IMR-90 (cell line): ENCODE measurements around the gene SOX11. TPM values are rescaled to one million over a fixed set of nuclear protein-coding genes. Genes with fewer than 3 reads are reported as not detected.

Experiments used
- ATAC-seq: fragments of 200-7000 bp; cut with Tn5 transposase; 2 replicates; pipeline ENCODE4 v1.9.1; 2020; ENCODE audit warnings: low read depth, mild to moderate bottlenecking, moderate library complexity
- BruUV-seq: library from RNA; stranded (reverse); fragments of 400-500 nt; replicated peaks from 2 replicates; lab custom pipeline; 2021; lab: Mats Ljungman, UMichigan
- CTCF ChIA-PET: fragments of 300-600 bp; formaldehyde crosslinking; extraction: SDS; loops from one replicate; lab custom pipeline; 2021; ENCODE audit warnings: antibody characterized with exemption; lab: Yijun Ruan, JAX
- POLR2A ChIA-PET: fragments of 300-600 bp; sonication (Branson Sonifier 250); formaldehyde crosslinking; loops from one replicate; lab custom pipeline; 2022; ENCODE audit warnings: antibody characterized with exemption; ENCODE audit not compliant: unreplicated experiment; lab: Charles Lee
- DNase-seq: peaks from one replicate; pipeline ENCODE4 v3.0.0; 2013
- H2AFZ ChIP-seq: replicated peaks from 2 replicates; pipeline ENCODE3; 2013; ENCODE audit warnings: low read length, mild to moderate bottlenecking; ENCODE audit not compliant: poor library complexity
- H2AK5ac ChIP-seq: 2 replicates; pipeline ENCODE4 v1.6.1; 2013; ENCODE audit warnings: low read depth, low read length, inconsistent platforms
- H2AK9ac ChIP-seq: replicated peaks from 2 replicates; pipeline ENCODE3; 2013; ENCODE audit warnings: mild to moderate bottlenecking, low read depth, low read length, moderate library complexity; ENCODE audit not compliant: poor library complexity
- H2BK120ac ChIP-seq: 2 replicates; pipeline ENCODE4 v1.6.1; 2013; ENCODE audit warnings: low read depth, low read length, inconsistent platforms
- H2BK15ac ChIP-seq: 3 replicates; pipeline ENCODE4 v1.6.1; 2013; ENCODE audit warnings: low read depth, low read length, inconsistent platforms
- H2BK20ac ChIP-seq: 2 replicates; pipeline ENCODE4 v1.6.1; 2013; ENCODE audit warnings: low read depth, mild to moderate bottlenecking, inconsistent platforms, low read length, moderate library complexity
- H2BK5ac ChIP-seq: 2 replicates; pipeline ENCODE4 v1.6.1; 2013; ENCODE audit warnings: mild to moderate bottlenecking, low read depth, low read length, inconsistent platforms; ENCODE audit not compliant: poor library complexity, severe bottlenecking
- H3K14ac ChIP-seq: replicated peaks from 2 replicates; pipeline ENCODE4 v1.6.1; 2013; ENCODE audit warnings: low read depth, low read length, inconsistent platforms
- H3K18ac ChIP-seq: 2 replicates; pipeline ENCODE4 v1.6.1; 2013; ENCODE audit warnings: low read depth, low read length, control low read depth
- H3K23ac ChIP-seq: 2 replicates; pipeline ENCODE4 v1.6.1; 2013; ENCODE audit warnings: low read depth, low read length, inconsistent platforms
- H3K27ac ChIP-seq: 2 replicates; pipeline ENCODE4 v1.5.1; 2013; ENCODE audit warnings: mild to moderate bottlenecking, control low read depth, low read length; ENCODE audit not compliant: insufficient read depth
- H3K27me3 ChIP-seq: 2 replicates; pipeline ENCODE4 v1.6.1; 2013; ENCODE audit warnings: low read length; ENCODE audit not compliant: control insufficient read depth, insufficient read depth
- H3K36me3 ChIP-seq: 2 replicates; pipeline ENCODE4 v1.6.1; 2013; ENCODE audit warnings: low read length, mixed read lengths; ENCODE audit not compliant: control insufficient read depth, insufficient read depth
- H3K4ac ChIP-seq: 2 replicates; pipeline ENCODE4 v1.6.1; 2013; ENCODE audit warnings: low read depth, low read length, inconsistent platforms
- H3K4me1 ChIP-seq: 2 replicates; pipeline ENCODE4 v1.6.1; 2013; ENCODE audit warnings: low read length, mixed read lengths; ENCODE audit not compliant: control insufficient read depth, insufficient read depth
- H3K4me2 ChIP-seq: 2 replicates; pipeline ENCODE4 v1.6.1; 2013; ENCODE audit warnings: low read depth, mild to moderate bottlenecking, control low read depth, low read length, moderate library complexity
- H3K4me3 ChIP-seq: 2 replicates; pipeline ENCODE4 v1.5.1; 2013; ENCODE audit warnings: low read depth, mild to moderate bottlenecking, control low read depth, low read length, moderate library complexity; ENCODE audit not compliant: insufficient read depth
- H3K56ac ChIP-seq: 2 replicates; pipeline ENCODE4 v1.6.1; 2013; ENCODE audit warnings: low read length, inconsistent platforms; ENCODE audit not compliant: insufficient read depth; ENCODE audit errors: extremely low read depth
- H3K79me1 ChIP-seq, 2 experiments: 2 replicates each; pipeline ENCODE4 v1.6.1; 2013; ENCODE audit warnings: low read length in 2 of 2, inconsistent platforms in 1 of 2, low read depth in 1 of 2
- H3K9ac ChIP-seq: 2 replicates; pipeline ENCODE4 v1.6.1; 2013; ENCODE audit warnings: low read depth, low read length, control low read depth
- H3K9me1 ChIP-seq: 2 replicates; pipeline ENCODE4 v1.6.1; 2013; ENCODE audit warnings: low read length, inconsistent platforms; ENCODE audit not compliant: insufficient read depth
- H3K9me3 ChIP-seq: 2 replicates; pipeline ENCODE4 v1.6.1; 2013; ENCODE audit warnings: low read length; ENCODE audit not compliant: control insufficient read depth, insufficient read depth
- H4K20me1 ChIP-seq: 2 replicates; pipeline ENCODE4 v1.6.1; 2013; ENCODE audit warnings: low read length, inconsistent platforms; ENCODE audit not compliant: insufficient read depth
- H4K5ac ChIP-seq: 2 replicates; pipeline ENCODE4 v1.6.1; 2013; ENCODE audit warnings: mild to moderate bottlenecking, low read depth, low read length, control low read depth
- H4K8ac ChIP-seq, 2 experiments: 2 replicates each; pipeline ENCODE4 v1.6.1; 2013; ENCODE audit warnings: low read depth in 2 of 2, low read length in 2 of 2, control low read depth in 1 of 2, inconsistent platforms in 1 of 2
- H4K91ac ChIP-seq: 2 replicates; pipeline ENCODE4 v1.6.1; 2013; ENCODE audit warnings: low read depth, low read length, inconsistent platforms; ENCODE audit not compliant: insufficient read depth
- MAZ ChIP-seq: IDR thresholded peaks from 2 replicates; pipeline ENCODE4 v1.6.1; 2012; ENCODE audit warnings: low read depth, mild to moderate bottlenecking, low read length, improper control_type of control experiment, moderate library complexity, borderline replicate concordance
- MXI1 ChIP-seq: IDR thresholded peaks from 2 replicates; pipeline ENCODE4 v1.6.1; 2012; ENCODE audit warnings: low read depth, mild to moderate bottlenecking, low read length, moderate library complexity, borderline replicate concordance
- POLR2A ChIP-seq: IDR thresholded peaks from 2 replicates; pipeline ENCODE4 v1.6.1; 2012; ENCODE audit warnings: mild to moderate bottlenecking, low read depth, low read length
- RAD21 ChIP-seq: IDR thresholded peaks from 2 replicates; pipeline ENCODE4 v1.6.1; 2012; ENCODE audit warnings: low read length, improper control_type of control experiment
- WGBS, 2 experiments: methylation state at CpG; one replicate each; pipeline versions ENCODE4 v1.1.5 to v1.1.7; 2013; ENCODE audit warnings: missing lambda C conversion rate in 2 of 2; ENCODE audit not compliant: insufficient read length in 1 of 2; ENCODE audit errors: extremely low coverage in 2 of 2; 5-methylcytosine and 5-hydroxymethylcytosine counted together
- dilution Hi-C: fragments of 300-500 bp; cut with HindIII; formaldehyde crosslinking; loops from one replicate; pipeline ENCODE4 v1.14.3; 2018; ENCODE audit warnings: low sequenced_read_pairs; ENCODE audit not compliant: unreplicated experiment
- in situ Hi-C: fragments of 300-500 bp; cut with MboI; formaldehyde crosslinking; loops from 3 replicates; pipeline ENCODE4 v1.14.3; 2019; ENCODE audit warnings: low sequenced_read_pairs, inconsistent platforms, mixed read lengths
- intact Hi-C: fragments of 100-400 bp; cut with micrococcal nuclease; formaldehyde crosslinking; loops from 2 replicates; pipeline ENCODE4 v1.10.0; 2022
- polyA plus RNA-seq, 3 experiments: library from polyadenylated mRNA; depleted of rRNA; stranded (reverse); fragments of >200 nt; gene quantifications; 2 replicates each; pipeline ENCODE4 v1.2.3, GENCODE V29; 2012; ENCODE audit warnings: low replicate concordance in 1 of 3
- total RNA-seq: library from RNA; depleted of rRNA; stranded (reverse); fragments of >200 nt; gene quantifications from 2 replicates; pipeline ENCODE4 v1.2.3, GENCODE V29; 2012

Gene SOX11
- total and polyA plus RNA-seq, 2 of the 4 experiments (the other 2 are of a cell fraction) = 1.9 to 2.2 TPM

DNA sequence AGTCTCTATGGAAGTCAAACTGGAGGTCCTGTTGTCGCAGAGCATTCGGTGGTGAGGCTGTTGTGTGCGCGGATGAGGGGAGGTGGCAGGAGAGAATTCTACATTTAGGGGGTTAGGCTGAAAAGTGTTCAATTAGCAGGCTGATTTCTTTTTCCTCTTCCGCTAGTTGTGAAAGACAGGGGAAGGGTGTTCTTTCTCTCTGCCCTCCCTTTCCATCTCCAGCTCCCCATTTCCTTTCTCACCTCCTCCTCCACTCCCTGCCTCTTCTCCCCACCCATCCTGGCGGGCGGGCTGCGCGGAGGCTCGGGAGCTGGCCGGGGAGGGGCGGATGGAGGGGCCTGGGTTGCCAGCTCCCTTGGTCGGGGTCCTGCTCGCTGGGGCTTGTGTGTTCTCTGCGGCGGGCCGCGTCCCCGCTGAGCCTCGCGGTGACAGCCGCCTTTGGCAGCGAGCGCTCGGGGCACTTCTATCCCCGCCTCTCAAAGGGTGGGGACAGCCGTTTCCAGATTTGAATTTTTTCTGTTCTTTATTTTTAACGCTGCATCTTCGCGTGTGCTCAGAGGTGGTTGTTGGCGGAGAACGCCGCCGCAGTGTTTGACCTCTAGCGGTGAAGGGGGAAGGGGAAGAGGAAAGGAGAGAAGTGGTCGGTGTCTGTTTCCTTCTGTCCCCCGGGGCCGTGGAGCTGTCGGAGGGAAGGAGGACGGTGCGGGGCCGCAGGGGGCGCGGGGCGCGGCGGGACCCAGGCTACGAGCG lies 3.6 kb downstream of the SOX11 start:
- dilution Hi-C loops = no loop called here
- no peaks in the 10 kb centered on the region for H3K9me3 ChIP-seq

More for the DNA sequence above, 3.6 kb downstream of the SOX11 start:
- Histone ChIP-seq H2BK5ac (peak overlapping the region; percentile 25), H4K8ac (peak overlapping the region; percentile 4 to 41; a peak in 2 of 4 replicates), H3K79me1 (peaks cover 4 to 12% of the 10 kb centered on the region in 2 experiments), H3K9ac (peak overlapping the region; percentile 97), H2BK15ac (peak overlapping the region; percentile 55; the same call in 1 of the 3 replicates), H2AFZ (peak overlapping the region; percentile 93), H3K27me3 (no peaks in the 10 kb centered on the region), H2AK5ac (no peak overlapping the region; the same call in 1 of the 2 replicates), H3K23ac (peak overlapping the region; percentile 97), H3K4ac (peak overlapping the region; percentile 37), H4K91ac (0 out of 2 replicates have a peak overlapping the region, but pooled peaks have one; percentile 10), H3K36me3 (no peaks in the 10 kb centered on the region), H3K4me2 (peak overlapping the region; percentile 98), H3K9me1 (no peaks in the 10 kb centered on the region), H4K20me1 (peaks cover 12% of the 10 kb centered on the region; the same call in 1 of the 2 replicates), H4K5ac (0 out of 2 replicates have a peak overlapping the region, but pooled peaks have one; percentile 40), H3K18ac (peak overlapping the region; percentile 78), H3K56ac (peak overlapping the region; percentile 81; the same call in 1 of the 2 replicates), H3K4me1 (0 out of 2 replicates have a peak, but pooled peaks cover 2% of the 10 kb centered on the region), H2BK20ac (peak overlapping the region; percentile 58; the same call in 1 of the 2 replicates), H3K14ac (peak overlapping the region; percentile 58), H3K27ac (peak overlapping the region; percentile 95), H3K4me3 (peak overlapping the region; percentile 79), H2AK9ac (peak overlapping the region; percentile 65), H2BK120ac (peak overlapping the region; percentile 14)
- ChIA-PET CTCF (interaction anchor here (0.5 to 0.6 kb wide), 2 partner anchors 172 to 219 kb away, joined by 3 to 4 read pairs; no protein-coding TSS in a partner anchor), POLR2A (interaction anchor here (0.5 kb wide), 1 partner anchor 925 kb away, joined by 3 read pairs; no protein-coding TSS in a partner anchor)
- intact Hi-C loops = loop anchor here (2.0 kb wide), 1 partner anchor 1077 kb away; no protein-coding TSS in a partner anchor
- in situ Hi-C loops = no loop called here
- peak; percentile 55 for DNase-seq
- WGBS, 2 experiments = 3% methylated on average over 8 of the region's 49 CpGs; no CpG with 5 or more reads in 1 of the 2 experiments
- no TSS peak for BruUV-seq
- ATAC-seq = peak; percentile 10
- TF ChIP-seq RAD21 = no peak
- no peak for TF ChIP-seq MXI1
- TF ChIP-seq MAZ = peak; percentile 16; the same call in 1 of the 2 replicates
- peak; percentile 8; the same call in 1 of the 2 replicates for TF ChIP-seq POLR2A
